HFFc6 (cell line): ENCODE data around the gene RALY. TPM values are rescaled to one million over a fixed set of nuclear protein-coding genes. Genes with fewer than 3 reads are reported as not detected.

Source experiments
- DNase-seq: peaks from one replicate; pipeline ENCODE4 v3.0.0-alpha.2; 2018
- H3K27ac Mint-ChIP-seq: 2 replicates; pipeline ENCODE4 v1.8.0; 2020; ENCODE audit warnings: mild to moderate bottlenecking, mixed read lengths
- H3K27me3 Mint-ChIP-seq: 2 replicates; pipeline ENCODE4 v1.8.0; 2021; ENCODE audit warnings: mild to moderate bottlenecking, moderate library complexity, mixed read lengths; ENCODE audit not compliant: insufficient read depth
- H3K36me3 Mint-ChIP-seq: 2 replicates; pipeline ENCODE4 v1.8.0; 2021; ENCODE audit warnings: low read depth, mixed read lengths
- H3K4me1 Mint-ChIP-seq: 2 replicates; pipeline ENCODE4 v1.8.0; 2020; ENCODE audit warnings: low read depth, mixed read lengths
- H3K4me3 Mint-ChIP-seq: 2 replicates; pipeline ENCODE4 v1.8.0; 2020; ENCODE audit warnings: mild to moderate bottlenecking, moderate library complexity, mixed read lengths
- H3K9me3 Mint-ChIP-seq: 2 replicates; pipeline ENCODE4 v1.8.0; 2020; ENCODE audit warnings: mild to moderate bottlenecking, mixed read lengths
- total RNA-seq, 6 experiments: library from RNA; stranded (reverse); fragmentation: NEBNext Ultra II Directional; extraction: Animal tissue kit (Norgen Biotek cat#: 25700); gene quantifications; 2 replicates in 1 of 6; 3 replicates in 5 of 6; pipeline ENCODE4 v1.2.3, GENCODE V29; 2021
- TF ChIP-seq, protein P1 (sequence below): fragments of 200-600 bp; sonication (generic); IDR thresholded peaks from 2 replicates; pipeline ENCODE4 v1.5.0; 2021; ENCODE audit warnings: antibody characterized with exemption, mild to moderate bottlenecking

Gene RALY
- total RNA-seq, 6 experiments from 2014 or later: 108 to 124 (median 118) TPM

DNA sequence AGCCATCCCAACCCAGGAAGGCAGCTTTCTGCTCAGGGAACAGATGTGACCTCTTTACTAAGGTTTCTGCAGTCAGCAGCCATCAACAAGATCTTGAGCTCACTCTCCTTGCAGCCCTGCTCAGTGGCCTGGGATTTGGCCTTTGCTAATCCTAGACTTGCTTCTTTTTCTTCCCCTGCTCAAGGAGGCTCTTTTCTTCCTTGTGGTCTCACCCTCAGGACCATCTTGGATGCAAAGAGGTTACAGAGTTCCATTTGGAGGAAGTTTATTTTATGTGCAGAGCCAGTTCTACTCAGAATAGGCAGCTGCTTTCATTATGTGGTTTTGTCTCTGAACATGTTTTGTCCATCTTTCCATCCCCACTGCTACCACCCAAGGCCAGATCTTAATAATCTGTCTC lies 49.3 kb downstream of the RALY start:
- DNase-seq: no peak
- no peak overlapping the region for H3K4me3 Mint-ChIP-seq
- TF ChIP-seq, protein P1, sequence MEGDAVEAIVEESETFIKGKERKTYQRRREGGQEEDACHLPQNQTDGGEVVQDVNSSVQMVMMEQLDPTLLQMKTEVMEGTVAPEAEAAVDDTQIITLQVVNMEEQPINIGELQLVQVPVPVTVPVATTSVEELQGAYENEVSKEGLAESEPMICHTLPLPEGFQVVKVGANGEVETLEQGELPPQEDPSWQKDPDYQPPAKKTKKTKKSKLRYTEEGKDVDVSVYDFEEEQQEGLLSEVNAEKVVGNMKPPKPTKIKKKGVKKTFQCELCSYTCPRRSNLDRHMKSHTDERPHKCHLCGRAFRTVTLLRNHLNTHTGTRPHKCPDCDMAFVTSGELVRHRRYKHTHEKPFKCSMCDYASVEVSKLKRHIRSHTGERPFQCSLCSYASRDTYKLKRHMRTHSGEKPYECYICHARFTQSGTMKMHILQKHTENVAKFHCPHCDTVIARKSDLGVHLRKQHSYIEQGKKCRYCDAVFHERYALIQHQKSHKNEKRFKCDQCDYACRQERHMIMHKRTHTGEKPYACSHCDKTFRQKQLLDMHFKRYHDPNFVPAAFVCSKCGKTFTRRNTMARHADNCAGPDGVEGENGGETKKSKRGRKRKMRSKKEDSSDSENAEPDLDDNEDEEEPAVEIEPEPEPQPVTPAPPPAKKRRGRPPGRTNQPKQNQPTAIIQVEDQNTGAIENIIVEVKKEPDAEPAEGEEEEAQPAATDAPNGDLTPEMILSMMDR: no peak

DNA sequence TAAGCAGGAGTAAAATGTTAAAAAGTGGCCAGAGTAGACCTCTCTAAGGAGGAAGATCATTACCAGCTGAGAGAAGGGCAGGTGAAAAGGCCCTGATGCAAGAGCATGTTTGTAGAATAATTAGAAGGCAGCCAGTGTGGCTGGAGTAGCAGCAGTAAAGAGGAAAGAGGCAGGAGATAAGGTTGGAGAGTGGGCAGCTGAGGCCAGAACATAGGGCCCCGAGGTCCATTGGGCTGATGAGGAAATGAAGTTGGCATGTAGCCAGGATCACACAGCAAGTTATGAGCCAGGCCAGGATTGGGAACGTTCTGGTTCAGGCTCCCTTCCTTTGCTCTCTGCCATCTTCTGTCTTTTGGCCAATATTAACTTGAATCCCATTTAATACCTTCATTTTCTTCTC lies 51.6 kb downstream of the RALY start:
- Mint-ChIP-seq H3K4me3 (no peak overlapping the region), H3K4me1 (peaks cover 10% of the 10 kb centered on the region; the same call in 1 of the 2 replicates), H3K9me3 (no peaks in the 10 kb centered on the region), H3K36me3 (no peaks in the 10 kb centered on the region), H3K27me3 (no peaks in the 10 kb centered on the region; the same call in 1 of the 2 replicates), H3K27ac (no peak overlapping the region)
- TF ChIP-seq, protein P1: no peak
- DNase-seq: no peak

More for the DNA sequence above, 49.3 kb downstream of the RALY start:
- Mint-ChIP-seq H3K27me3 (peaks cover 2% of the 10 kb centered on the region; the same call in 1 of the 2 replicates), H3K36me3 (no peaks in the 10 kb centered on the region), H3K9me3 (no peaks in the 10 kb centered on the region), H3K4me1 (peaks cover 10% of the 10 kb centered on the region; the same call in 1 of the 2 replicates), H3K27ac (no peak overlapping the region)

GRCh38 chr20:34045930-34046725 lies 52.4 kb downstream of the RALY start:
- TF ChIP-seq, protein P1: no peak
- DNase-seq: no peak
- Mint-ChIP-seq H3K4me3 (no peak overlapping the region), H3K27ac (no peak overlapping the region), H3K27me3 (no peaks in the 10 kb centered on the region; the same call in 1 of the 2 replicates), H3K36me3 (no peaks in the 10 kb centered on the region), H3K9me3 (no peaks in the 10 kb centered on the region), H3K4me1 (peaks cover 10% of the 10 kb centered on the region; the same call in 1 of the 2 replicates)

GRCh38 chr20:34047010-34047687 lies 53.4 kb downstream of the RALY start:
- Mint-ChIP-seq H3K27me3 (no peaks in the 10 kb centered on the region; the same call in 1 of the 2 replicates), H3K9me3 (no peaks in the 10 kb centered on the region), H3K36me3 (no peaks in the 10 kb centered on the region), H3K4me1 (peaks cover 10% of the 10 kb centered on the region), H3K27ac (no peak overlapping the region), H3K4me3 (no peak overlapping the region)
- TF ChIP-seq, protein P1: no peak
- no peak for DNase-seq

DNA sequence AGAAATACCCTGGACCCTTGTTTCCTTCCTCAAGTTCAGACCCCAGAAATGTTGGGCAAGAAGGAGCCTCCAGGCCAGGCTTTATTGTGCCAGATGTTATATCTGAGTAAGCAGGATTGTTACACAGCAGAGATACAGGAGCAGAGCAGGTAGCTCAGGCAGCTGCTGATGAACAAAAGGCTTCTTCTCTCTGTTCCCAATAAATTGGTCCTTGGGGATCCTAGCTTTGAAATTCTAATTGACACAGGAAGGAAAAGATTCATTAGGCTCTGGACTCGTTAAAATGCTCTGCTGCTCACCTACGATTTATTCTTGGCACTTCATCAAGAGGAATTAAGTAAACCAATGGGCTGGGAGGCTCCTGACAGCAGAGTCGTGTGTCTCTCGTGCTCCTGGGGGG lies 54.2 kb downstream of the RALY start:
- Mint-ChIP-seq H3K4me3 (no peak overlapping the region), H3K27ac (no peak overlapping the region), H3K4me1 (peaks cover 7% of the 10 kb centered on the region), H3K36me3 (no peaks in the 10 kb centered on the region), H3K9me3 (no peaks in the 10 kb centered on the region), H3K27me3 (no peaks in the 10 kb centered on the region; the same call in 1 of the 2 replicates)
- TF ChIP-seq, protein P1: no peak
- DNase-seq: no peak
